NAMALWA (cell line): Measurements from ENCODE around the gene UNC119B.
"Not testable (repeated sequence)": the region's sequence is repeated elsewhere in the genome, so short reads cannot be mapped to it uniquely, and the experiment has no call there.

ENCODE experiments used
- DNase-seq: peaks from one replicate; pipeline ENCODE4 v3.0.0-alpha.2; 2015; ENCODE audit warnings: low spot score

The UNC119B gene

GRCh38 chr12:120719496-120720233 is 9.4 kb downstream of the UNC119B start:
- DNase-seq, result no peak

GRCh38 chr12:120720234-120720986 is 10.2 kb downstream of the UNC119B start:
- DNase-seq, result no peak

- DNase-seq, result no peak
These were observed 10.9 kb downstream of the UNC119B start for GRCh38 chr12:120720987-120721801.

DNA sequence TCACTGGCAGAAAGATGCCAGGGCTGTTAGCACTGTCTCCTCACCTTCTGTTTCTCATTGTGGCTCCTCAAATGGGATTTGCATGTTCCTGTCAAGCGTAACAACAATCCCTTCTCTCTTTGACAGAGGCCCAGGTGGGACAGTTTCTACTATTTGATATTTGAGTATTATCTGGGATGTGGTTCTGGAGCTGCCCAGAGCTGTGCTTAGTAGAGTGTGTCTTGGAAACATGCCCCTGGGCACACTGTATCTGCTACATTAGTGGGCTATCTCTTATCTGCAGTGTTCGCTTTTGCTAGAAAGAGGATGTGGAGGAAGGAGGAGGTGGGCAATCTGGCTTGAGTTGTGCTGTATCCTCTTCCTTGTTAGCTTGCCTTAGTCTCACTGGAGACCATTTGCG is 11.6 kb downstream of the UNC119B start:
- no peak for DNase-seq

DNA sequence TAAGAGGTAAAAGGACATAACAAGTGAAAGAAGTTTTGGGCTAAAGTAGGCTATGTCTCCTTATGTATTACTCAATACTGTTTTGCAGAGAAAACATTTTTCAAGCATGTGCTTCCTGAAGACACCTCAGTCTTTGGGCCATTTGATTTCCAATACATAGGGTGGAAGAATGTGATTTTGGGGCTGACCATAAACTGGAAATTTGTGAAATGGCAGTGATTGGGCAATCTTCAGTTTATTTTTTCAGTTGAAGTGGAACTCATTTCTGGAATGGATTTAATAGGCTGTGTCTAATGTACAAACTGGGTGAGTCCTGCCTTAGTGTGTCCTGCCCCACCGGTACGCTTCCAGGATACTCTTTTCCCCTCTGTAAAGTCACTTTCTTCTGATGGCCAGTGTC is 12.5 kb downstream of the UNC119B start:
- no peak for DNase-seq

- DNase-seq, result no peak
These were observed 14.5 kb downstream of the UNC119B start for GRCh38 chr12:120724720-120725119.

GRCh38 chr12:120725151-120725658 is 14.9 kb downstream of the UNC119B start:
- no peak for DNase-seq

- DNase-seq, result peak; percentile 87
These were observed 15.6 kb downstream of the UNC119B start, which contains the start of gene ACADS for GRCh38 chr12:120725659-120726509. Gene ACADS, plus strand, starts transcription at chr12:120725826. Its CDS starts 60 bp downstream, at chr12:120725886.

DNA sequence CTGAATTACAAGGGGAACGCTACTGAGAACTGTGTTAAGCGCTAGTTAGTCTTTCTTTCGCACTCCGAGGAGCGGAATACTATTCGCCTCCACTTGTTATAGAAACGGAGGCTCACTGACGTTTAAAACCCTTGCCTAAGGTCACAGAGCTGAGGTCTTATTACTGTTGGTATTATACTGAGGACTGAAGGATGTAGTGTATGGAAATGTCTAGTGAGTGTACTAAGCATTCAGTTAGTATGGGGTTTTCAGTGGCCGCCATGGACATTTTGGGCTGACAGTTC is 16.2 kb downstream of the UNC119B start:
- DNase-seq, result no peak

GRCh38 chr12:120726961-120727360 is 16.7 kb downstream of the UNC119B start:
- no peak for DNase-seq

- DNase-seq, result not testable (repeated sequence)
These were observed 21.9 kb downstream of the UNC119B start for GRCh38 chr12:120732198-120732597.

- no peak for DNase-seq
These were observed 23.3 kb downstream of the UNC119B start for GRCh38 chr12:120733574-120733973.

DNA sequence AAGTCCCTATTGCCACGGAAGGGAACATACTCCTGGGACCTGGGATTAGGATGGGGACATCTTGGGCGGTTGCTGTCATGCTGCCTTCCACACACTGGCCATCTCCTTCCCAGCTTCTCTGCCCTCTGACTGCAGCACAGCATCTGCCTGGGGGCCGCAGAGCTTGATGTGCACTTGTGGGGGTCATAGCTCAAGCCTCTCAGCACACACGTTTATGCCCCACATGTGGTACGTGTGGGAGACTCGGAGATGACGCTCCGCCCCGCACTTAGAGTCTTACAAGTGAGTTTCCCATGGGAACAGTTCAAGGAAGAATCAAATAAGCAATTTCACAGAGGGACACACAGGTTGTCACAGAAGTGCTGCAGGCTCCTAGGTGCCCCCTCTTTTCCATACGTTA is 24.0 kb downstream of the UNC119B start:
- DNase-seq, result no peak

DNA sequence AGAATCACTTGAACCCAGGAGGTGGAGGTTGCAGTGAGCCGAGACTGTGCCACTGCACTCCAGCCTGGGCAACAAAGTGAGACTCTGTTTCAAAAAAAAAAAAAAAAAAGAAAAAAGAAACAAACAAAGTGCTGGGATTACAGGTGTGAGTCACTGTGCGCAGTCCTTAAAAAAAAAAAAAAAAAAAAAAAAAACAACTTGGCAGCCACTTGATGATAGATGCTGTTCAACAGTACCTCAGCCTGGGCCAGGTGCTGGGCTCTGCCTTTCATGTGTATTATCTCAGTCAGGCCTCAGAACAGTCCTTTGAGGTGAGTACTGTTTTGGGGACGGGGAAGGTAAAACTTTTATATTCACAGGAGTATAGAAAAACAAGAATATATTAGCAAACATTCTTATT is 24.9 kb downstream of the UNC119B start:
- DNase-seq, result no peak

- DNase-seq, result no peak
These were observed 26.4 kb downstream of the UNC119B start for GRCh38 chr12:120736404-120737331.

GRCh38 chr12:120737557-120738251 is 27.4 kb downstream of the UNC119B start:
- DNase-seq, result peak; percentile 34

DNA sequence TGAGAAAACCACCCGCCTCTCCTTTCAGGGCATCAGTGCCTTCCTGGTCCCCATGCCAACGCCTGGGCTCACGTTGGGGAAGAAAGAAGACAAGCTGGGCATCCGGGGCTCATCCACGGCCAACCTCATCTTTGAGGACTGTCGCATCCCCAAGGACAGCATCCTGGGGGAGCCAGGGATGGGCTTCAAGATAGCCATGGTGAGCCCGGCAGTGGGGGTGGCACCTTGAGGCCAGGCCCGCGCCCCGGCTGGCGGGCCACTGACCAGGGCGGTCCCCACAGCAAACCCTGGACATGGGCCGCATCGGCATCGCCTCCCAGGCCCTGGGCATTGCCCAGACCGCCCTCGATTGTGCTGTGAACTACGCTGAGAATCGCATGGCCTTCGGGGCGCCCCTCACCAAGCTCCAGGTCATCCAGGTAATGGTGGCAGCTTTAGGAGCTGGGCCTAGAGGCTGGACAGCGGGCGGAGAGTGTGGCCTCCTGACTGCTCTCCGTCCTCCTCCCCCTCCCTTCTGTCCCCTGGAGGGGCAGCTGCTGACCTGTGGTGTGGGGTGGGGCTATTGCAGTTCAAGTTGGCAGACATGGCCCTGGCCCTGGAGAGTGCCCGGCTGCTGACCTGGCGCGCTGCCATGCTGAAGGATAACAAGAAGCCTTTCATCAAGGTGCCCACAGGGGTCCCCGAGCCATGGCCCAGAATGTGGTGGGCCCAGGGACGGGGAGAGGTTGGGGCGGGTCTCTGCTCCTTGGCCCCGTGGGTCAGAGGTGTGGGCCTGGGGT is 28.2 kb downstream of the UNC119B start:
- no peak for DNase-seq

DNA sequence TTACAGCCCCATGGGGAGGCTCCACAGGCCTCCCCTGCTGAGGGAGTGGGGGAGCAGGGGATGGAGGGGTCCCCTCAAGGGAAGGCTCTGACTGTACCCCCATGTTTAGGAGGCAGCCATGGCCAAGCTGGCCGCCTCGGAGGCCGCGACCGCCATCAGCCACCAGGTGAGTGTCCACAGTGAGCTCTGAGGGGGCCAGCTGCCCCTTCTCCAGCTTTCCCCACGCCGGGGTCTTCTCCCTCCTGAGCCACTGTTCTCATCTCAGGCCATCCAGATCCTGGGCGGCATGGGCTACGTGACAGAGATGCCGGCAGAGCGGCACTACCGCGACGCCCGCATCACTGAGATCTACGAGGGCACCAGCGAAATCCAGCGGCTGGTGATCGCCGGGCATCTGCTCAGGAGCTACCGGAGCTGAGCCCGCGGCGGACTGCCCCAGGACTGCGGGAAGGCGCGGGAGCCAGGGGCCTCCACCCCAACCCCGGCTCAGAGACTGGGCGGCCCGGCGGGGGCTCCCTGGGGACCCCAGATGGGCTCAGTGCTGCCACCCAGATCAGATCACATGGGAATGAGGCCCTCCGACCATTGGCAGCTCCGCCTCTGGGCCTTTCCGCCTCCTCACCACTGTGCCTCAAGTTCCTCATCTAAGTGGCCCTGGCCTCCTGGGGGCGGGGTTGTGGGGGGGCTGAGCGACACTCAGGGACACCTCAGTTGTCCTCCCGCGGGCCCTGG is 28.9 kb downstream of the UNC119B start:
- DNase-seq, result peak; percentile 27
